SH-SY5Y (cell line): ENCODE data around the gene PARD6A.

Source experiments
- GATA2 ChIP-seq: IDR thresholded peaks from 2 replicates; pipeline ENCODE4 v1.6.1; 2011; ENCODE audit warnings: mild to moderate bottlenecking, low read depth, low read length
- GATA3 ChIP-seq: IDR thresholded peaks from 2 replicates; pipeline ENCODE4 v1.6.1; 2011; ENCODE audit warnings: low read depth, mild to moderate bottlenecking, low read length, moderate library complexity

The PARD6A gene

DNA sequence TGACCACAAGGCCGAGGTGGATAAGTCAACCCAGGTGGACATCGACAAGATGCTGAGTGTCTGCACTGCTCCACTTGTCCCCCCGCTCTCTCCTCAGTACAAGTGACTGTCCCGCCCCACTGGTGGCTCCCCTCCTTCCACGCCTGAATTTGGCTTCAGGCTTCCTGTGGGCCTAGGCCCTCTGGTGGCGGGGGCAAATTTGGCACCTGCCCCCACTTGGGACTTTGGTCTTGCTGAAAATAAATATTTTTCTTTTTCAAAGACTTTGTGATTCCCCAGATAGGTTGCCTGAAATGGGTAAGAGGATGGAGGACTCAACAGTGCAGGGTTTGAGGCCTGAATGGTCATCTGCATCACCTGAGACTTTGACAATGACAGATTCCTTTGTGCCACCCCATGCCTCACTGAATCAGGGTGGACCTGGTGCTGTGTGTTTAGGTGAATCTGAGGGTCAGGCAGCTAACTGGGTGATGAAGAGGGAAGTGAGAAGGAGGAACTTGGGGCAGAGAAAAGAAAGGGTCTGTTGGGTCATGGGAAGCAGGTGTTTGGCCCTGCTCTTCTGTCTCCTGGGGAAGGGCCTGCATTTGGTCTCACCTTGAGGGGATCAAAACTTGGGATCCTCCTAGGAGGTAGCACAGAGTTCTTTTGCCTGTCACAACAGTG lies 7.9 kb downstream of the PARD6A start:
- TF ChIP-seq GATA3 (no peak), GATA2 (no peak)

DNA sequence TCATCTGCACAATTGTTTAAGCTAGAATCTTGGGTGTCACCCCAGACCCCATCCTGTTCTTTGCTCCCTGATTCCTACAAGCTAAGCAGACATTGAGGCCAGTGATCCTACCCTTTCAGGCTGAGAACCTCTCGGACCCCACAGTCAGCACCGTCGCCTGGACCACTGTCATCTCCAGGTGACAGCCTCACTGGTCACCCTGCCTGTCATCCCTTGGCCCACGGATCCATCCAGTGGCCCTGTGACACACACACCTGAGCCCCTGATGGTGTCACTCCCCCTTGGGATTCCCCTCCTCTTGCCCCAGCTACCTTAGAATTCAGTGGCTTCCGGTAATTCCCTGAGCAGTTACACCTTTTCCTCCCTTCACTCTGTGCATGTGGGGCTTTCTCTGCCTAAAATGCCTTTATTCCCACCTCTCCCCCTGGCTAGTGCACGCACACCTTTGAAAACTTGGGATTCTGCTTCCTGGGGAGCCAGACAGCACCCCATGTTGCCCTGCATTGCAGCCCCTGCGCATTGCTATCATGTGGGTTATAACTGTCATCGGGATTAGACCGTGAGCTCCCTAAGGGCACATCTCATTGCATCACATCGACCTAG lies 8.8 kb downstream of the PARD6A start:
- no peak for TF ChIP-seq GATA3
- TF ChIP-seq GATA2 = no peak

DNA sequence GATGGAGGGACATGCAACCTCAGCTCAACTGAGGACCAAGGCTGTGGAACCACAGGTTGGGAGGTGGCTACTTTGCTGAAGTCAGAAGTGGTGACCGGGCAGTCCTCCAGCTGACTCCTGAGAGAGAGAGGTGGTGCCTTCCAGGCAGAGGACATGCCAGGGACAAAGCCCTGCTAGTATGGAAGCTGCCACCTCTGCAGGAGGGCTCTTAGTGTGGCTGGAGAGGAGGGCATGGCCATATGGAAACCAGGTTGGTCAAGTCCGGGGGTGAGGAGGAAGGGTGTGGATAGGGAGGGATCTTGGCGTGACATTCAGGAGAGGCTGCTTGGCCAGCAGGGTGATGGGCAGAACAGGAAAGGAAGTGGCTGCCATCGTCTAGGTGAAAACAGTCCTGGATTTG lies 11.5 kb downstream of the PARD6A start:
- TF ChIP-seq GATA2 = no peak
- no peak for TF ChIP-seq GATA3

DNA sequence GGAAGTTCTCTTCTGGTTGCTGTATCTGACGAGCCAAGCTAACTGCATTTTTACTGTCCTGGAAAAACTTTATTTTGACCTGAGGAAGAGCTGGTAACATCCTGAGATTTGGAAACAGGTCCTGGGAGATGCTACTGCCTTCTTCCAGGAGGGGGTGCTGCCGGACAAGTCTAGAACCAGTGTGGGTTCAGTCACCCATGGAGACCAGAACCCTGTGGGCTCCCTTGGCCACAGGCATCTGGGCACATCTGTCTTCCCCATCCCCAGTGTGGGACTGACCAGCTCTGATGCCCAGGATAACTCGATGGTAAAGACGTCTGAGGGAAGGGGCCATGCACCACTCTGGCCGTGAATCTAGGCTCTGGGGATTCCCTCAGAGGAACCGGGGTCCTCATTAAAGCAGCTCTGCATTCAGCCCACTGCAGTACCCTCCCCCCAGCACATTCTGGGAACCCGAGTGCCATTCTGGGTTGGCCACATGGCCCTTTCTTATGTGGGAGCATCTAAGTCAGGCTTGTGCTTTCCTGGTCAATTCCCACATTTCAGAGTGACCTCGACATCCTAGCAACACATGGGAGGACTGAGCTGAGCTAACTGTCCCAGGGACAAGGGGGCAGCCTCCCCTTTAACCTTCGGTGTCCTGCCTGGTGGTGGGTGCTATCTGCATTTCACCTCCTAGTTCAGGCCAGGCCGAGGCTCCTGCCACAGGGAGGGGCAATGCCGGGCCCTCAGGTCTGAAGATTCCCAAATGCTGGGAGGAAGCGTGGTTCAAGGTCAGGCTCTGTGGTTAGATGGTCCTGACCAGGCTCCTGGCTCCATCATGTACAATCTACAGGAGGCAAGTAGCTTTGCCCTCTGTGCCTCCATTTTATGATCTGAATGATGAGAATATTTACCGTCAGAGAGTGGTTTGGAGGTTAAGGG lies 12.2 kb downstream of the PARD6A start:
- TF ChIP-seq GATA2 = no peak
- no peak for TF ChIP-seq GATA3

DNA sequence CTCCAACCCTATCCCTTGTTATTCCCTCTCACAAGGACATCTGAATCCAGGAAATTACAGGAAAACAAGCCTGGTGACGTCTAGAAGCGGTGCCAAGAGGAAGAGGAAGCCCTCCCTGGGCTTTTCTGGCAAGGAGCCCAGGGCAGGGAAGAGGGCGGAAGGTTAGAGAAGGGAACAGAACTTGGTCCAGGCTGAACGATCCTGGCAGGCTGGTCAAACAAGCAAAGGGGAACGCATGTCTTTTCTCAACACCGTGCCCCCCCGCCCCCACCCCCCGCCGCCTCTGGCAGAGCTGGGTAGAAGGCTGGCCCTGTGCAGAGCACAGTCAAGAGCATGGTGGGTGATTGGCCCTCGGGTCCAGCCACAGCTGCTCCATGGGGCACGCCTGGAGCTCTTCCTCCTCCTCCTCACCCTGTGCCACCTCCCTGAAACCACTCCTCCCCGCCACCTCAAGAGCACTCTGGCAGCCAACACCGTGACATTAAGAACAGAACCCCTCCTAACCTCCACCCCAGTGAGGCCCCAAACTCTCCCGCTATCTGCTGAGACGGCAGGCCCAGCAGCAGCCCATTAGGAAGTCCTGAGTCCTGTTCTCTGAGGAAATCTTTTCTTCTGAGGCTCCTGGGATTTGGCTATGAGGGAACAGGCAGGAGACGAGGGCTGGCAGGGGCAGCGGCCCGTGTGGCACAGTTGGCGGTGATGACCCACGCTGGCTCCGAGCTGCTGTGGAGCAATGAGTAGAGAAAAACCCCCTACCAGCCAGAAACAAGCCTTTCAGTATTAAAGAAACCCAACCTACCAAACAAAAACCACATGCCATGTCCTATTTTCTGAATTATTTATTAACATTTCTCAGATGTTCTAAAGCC lies 13.2 kb downstream of the PARD6A start:
- TF ChIP-seq GATA3 (no peak), GATA2 (no peak)

DNA sequence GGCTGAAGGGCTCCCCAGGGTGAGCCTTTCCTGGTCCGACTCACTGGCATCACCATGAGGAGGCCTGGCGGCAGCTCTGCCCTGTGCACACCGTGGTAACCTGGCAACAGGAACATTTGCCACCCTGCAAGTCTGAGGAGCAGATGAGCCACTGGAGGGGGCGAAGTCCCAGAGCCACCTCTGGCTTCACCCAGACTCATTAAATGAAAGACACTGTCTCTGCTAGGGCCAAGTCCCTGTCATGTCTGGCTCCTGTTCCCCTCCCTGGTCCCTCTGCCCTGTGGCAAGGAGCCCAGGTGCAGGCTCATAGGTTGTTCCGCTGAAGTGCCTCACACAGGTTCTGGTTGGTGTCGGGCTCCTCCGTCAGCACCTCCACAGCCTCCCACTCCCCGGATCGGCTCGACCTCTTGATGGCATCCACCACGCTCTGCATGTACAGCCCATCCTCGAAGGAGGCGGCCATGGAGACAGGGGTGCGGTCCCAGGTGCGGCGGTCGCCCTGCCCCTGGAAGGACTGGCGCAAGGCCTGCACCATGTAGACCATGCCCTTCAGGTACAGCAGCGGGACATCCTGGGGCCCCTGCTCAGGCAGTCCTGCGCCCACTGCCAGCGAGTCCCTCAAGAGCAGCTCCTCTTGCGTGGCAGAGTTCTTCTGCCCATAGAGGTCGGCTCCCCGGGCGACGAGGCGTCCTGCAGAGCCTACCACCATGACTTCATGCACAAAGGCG lies 14.3 kb downstream of the PARD6A start:
- no peak for TF ChIP-seq GATA2
- no peak for TF ChIP-seq GATA3

DNA sequence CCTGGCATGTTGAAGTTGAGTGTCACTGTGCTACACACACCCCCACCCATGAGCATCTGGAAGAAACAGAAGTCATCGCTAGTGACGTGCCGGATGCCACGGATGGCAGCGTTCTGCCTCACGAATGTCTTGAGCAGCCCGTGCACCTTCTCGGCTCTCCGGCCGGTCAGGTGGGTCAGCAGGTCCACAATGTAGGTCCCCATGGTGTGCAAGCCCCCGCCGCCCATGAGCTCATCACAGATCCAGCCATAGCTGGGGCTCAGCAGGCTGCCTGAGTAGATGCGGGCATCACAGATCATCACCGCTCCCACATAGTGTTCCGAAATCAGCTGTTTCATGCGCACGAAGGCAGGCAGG lies 14.8 kb downstream of the PARD6A start:
- TF ChIP-seq GATA2 (no peak), GATA3 (no peak)

DNA sequence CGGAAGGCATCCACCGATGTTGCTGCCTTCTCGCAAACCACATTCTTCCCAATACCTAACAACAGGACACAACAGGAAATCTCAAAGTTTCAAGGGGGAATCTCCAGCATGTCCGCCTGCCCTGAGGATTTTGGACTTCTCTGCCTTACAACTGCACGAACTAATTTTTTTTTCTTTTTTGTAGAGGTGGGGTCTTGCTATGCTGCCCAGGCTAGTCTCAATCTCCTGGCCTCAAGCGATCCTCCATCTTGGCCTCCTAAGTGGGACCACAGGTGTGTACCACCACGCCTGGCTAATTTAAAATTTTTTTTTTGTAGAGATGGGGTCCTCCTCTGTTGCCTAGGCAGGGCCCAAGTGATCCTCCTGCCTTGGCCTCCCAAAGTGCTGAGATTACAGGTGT lies 15.2 kb downstream of the PARD6A start:
- TF ChIP-seq GATA3 (no peak), GATA2 (no peak)

DNA sequence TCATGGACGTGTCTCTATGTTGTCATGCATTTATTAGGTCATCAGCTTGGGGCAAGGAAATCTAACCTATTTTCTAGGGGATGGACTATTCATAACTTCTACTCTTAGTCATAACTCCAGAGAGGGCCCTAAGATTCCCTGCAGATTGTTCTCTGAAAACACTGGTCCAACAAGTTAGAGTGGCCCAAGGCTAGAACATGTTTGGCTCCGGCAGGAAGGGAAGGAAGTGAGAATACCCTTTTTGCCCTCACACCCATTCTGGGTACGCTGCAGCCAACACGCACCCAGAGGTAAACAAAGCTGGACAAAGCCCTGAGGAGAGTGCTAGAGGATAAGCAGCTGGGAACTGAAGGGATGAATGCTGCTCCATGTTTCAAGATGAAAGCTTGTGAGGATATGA lies 15.8 kb downstream of the PARD6A start:
- TF ChIP-seq GATA3 (no peak), GATA2 (no peak)

DNA sequence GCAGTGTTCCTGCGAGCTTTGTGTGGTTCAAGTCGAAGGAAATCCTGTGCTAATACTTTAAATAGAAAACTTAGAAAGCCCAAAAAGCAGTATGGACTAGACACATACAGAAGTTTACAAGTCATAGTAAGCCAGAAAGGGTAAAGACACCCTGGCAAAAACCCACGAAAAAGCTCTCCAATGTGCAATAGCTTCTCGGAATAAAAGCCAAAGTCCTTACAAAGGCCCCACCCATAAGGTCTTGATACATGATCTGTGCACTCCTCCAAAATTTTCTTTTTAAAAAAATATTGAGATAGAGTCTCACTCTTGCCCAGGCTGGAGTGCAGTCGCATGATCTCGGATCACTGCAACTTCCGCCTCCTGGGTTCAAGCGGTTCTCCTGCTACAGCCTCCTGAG lies 16.2 kb downstream of the PARD6A start:
- TF ChIP-seq GATA3 (no peak), GATA2 (no peak)

DNA sequence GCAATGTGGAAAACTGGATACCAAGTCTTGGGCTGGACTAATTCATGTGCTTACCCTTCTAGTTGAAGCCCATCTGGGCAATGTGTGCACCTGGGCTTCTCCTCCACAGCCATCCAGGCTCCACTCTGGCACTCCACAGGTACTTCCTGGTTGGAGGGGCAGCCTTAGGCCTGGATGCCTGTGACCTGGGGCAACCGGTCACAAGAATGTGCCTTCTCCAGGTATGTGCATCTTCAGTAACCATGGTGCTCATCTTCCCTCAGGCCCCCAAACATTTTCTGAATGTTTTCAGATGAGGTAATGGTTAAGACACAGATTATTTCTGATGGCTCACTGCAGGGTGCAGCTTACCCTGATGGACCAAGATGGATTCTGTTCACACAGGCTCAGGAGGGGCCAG lies 17.0 kb downstream of the PARD6A start:
- TF ChIP-seq GATA3 (no peak), GATA2 (no peak)

DNA sequence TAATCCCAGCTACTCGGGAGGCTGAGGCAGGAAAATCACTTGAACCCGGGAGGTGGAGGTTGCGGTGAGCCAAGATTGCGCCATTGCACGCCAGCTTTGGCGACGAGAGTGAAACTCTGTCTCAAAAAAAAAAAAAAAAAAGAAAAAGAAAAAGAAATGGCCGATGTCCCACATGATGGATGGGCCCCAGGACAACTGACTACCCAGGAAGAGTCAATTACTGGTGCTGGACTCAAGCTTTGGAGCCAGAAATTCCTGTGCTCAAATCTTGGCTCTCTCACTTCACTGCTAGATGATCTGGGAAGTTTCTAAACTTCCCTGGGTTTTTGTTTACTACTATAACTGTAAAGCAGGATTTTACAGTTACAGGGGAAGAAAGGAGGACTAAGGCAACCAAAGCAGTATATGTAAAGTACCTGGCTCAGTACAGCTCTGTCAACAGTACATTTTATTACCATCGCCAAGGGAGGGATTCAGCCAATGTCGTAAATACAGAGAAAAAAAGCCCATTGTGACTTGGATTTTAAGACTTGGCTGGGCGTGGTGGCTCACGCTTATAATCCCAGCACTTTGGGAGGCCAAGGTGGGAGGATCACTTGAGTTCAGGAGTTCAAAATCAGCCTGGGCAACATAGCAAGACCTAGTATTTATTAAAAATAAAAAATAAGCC lies 17.7 kb downstream of the PARD6A start:
- TF ChIP-seq GATA3 (no peak), GATA2 (no peak)
